GM12878 (cell line): Measurements from ENCODE around the gene PCBD1. TPM values are rescaled to one million over a fixed set of nuclear protein-coding genes. Genes with fewer than 3 reads are reported as not detected.

ENCODE experiments used
- ATF7 ChIP-seq: fragments of 450-650 bp; IDR thresholded peaks from 2 replicates; pipeline ENCODE4 v1.6.1; 2016; ENCODE audit warnings: low read depth, mild to moderate bottlenecking
- BHLHE40 ChIP-seq, 2 experiments: fragments of 450-650 bp in 1 of 2; IDR thresholded peaks; 2 replicates each; pipeline ENCODE4 v1.6.1; 2011 to 2017; ENCODE audit warnings: low read depth in 2 of 2, borderline replicate concordance in 1 of 2, improper control_type of control experiment in 1 of 2, low read length in 1 of 2, mild to moderate bottlenecking in 1 of 2
- BRCA1 ChIP-seq: IDR thresholded peaks from 2 replicates; pipeline ENCODE4 v1.6.1; 2011; ENCODE audit warnings: low read depth, low read length, improper control_type of control experiment
- CBFB ChIP-seq: IDR thresholded peaks from 2 replicates; pipeline ENCODE4 v1.6.1; 2016; ENCODE audit warnings: antibody characterized with exemption, low read depth
- EED ChIP-seq: sonication (generic); IDR thresholded peaks from 2 replicates; pipeline ENCODE4 v1.6.1; 2016; ENCODE audit warnings: antibody characterized with exemption, low read depth
- ESRRA ChIP-seq: IDR thresholded peaks from 2 replicates; pipeline ENCODE4 v1.6.1; 2012; ENCODE audit warnings: mild to moderate bottlenecking, low read length, improper control_type of control experiment
- FOS ChIP-seq: IDR thresholded peaks from 3 replicates; pipeline ENCODE4 v1.6.1; 2011; ENCODE audit warnings: borderline replicate concordance; ENCODE audit not compliant: insufficient read length; ENCODE audit errors: extremely low read depth
- KAT2A ChIP-seq: conservative IDR thresholded peaks from 2 replicates; pipeline ENCODE4 v1.6.1; 2011; ENCODE audit warnings: low read depth, low read length; ENCODE audit not compliant: control insufficient read depth
- NFIC ChIP-seq: IDR thresholded peaks from 2 replicates; pipeline ENCODE4 v1.6.1; 2012; ENCODE audit warnings: low read depth, mild to moderate bottlenecking, inconsistent platforms, low read length, moderate library complexity
- NR2C1 ChIP-seq: fragments of 450-650 bp; IDR thresholded peaks from 2 replicates; pipeline ENCODE4 v1.6.1; 2017; ENCODE audit warnings: antibody characterized with exemption, mild to moderate bottlenecking, moderate library complexity
- PAX5 ChIP-seq: IDR thresholded peaks from 2 replicates; pipeline ENCODE4 v1.6.1; 2011; ENCODE audit warnings: low read depth, low read length, borderline replicate concordance
- POLR2AphosphoS5 ChIP-seq: IDR thresholded peaks from 2 replicates; pipeline ENCODE4 v1.6.1; 2011; ENCODE audit warnings: mild to moderate bottlenecking, low read length, inconsistent platforms
- SMARCA5 ChIP-seq: fragments of 450-650 bp; IDR thresholded peaks from 2 replicates; pipeline ENCODE4 v1.6.1; 2017; ENCODE audit warnings: mild to moderate bottlenecking
- SRF ChIP-seq, 2 experiments: IDR thresholded peaks; 2 replicates each; pipeline ENCODE4 v1.6.1; 2011; ENCODE audit warnings: low read depth in 2 of 2, low read length in 2 of 2, mild to moderate bottlenecking in 1 of 2, moderate library complexity in 1 of 2
- TCF12 ChIP-seq: IDR thresholded peaks from 2 replicates; pipeline ENCODE4 v1.6.1; 2011; ENCODE audit warnings: low read depth, mild to moderate bottlenecking, low read length
- ZNF207 ChIP-seq: fragments of 450-650 bp; IDR thresholded peaks from 2 replicates; pipeline ENCODE4 v1.6.1; 2014; ENCODE audit warnings: antibody characterized with exemption, mild to moderate bottlenecking, borderline replicate concordance
- polyA plus RNA-seq, 11 experiments: library from polyadenylated mRNA; depleted of rRNA in 4 of 11; unstranded in 6 of 11; stranded (reverse) in 5 of 11; fragments of >200 nt; fragmentation: Nextera tagmentation in 4 of 11; fragmentation: Illumina TruSeq in 1 of 11; extraction: Ambion mirVana in 4 of 11; extraction: Trizol in 1 of 11; gene quantifications; 1 replicate in 1 of 11; 2 replicates in 10 of 11; pipeline versions ENCODE4 v1.2.1 to v1.2.3, GENCODE V29; 2011 to 2016; ENCODE audit warnings: inconsistent platforms in 2 of 11, missing spikeins in 2 of 11, low read depth in 1 of 11
- total RNA-seq, 4 experiments: library from RNA; depleted of rRNA in 3 of 4; stranded (reverse); fragments of >200 nt in 3 of 4; fragmentation: Illumina TruSeq in 1 of 4; extraction: Trizol in 1 of 4; gene quantifications; 2 replicates each; pipeline versions ENCODE4 v1.2.1 to v1.2.3, GENCODE V29; 2013 to 2021
- TF ChIP-seq, protein P1 (sequence below): fragments of 450-650 bp; IDR thresholded peaks from 2 replicates; pipeline ENCODE4 v1.6.1; 2017; ENCODE audit warnings: mild to moderate bottlenecking, moderate library complexity
- TF ChIP-seq, protein P2 (sequence below): fragments of 450-650 bp; IDR thresholded peaks from 2 replicates; pipeline ENCODE4 v1.6.1; 2017; ENCODE audit warnings: low read depth, mild to moderate bottlenecking, moderate library complexity
- TF ChIP-seq, protein P3 (sequence below): IDR thresholded peaks from 2 replicates; pipeline ENCODE4 v1.6.1; 2011; ENCODE audit warnings: borderline replicate concordance, low read depth, mild to moderate bottlenecking, moderate library complexity, low read length; ENCODE audit not compliant: insufficient read depth, poor library complexity, severe bottlenecking
- TF ChIP-seq, protein P4 (sequence below): IDR thresholded peaks from 2 replicates; pipeline ENCODE4 v1.6.1; 2011; ENCODE audit warnings: low read depth, low read length, improper control_type of control experiment, borderline replicate concordance

Gene PCBD1
- total and polyA plus RNA-seq, 10 of the 15 experiments (the other 5 are each of a cell fraction or from before 2014, with no cell fraction given): 5.6 to 66.8 (median 34.2) TPM

DNA sequence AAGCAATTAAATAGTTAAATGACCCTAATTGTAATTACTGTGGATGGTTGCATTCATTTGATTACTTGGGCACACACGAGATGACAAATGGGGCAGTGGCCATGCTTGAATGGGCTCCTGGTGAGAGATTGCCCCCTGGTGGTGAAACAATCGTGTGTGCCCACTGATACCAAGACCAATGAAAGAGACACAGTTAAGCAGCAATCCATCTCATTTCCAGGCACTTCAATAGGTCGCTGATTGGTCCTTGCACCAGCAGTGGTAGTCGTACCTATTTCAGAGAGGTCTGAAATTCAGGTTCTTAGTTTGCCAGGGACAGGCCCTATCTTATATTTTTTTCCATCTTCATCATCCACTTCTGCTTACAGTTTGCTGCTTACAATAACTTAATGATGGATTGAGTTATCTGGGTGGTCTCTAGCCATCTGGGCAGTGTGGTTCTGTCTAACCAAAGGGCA lies 8.3 kb downstream of the PCBD1 start (continued):
- TF ChIP-seq, protein P1, sequence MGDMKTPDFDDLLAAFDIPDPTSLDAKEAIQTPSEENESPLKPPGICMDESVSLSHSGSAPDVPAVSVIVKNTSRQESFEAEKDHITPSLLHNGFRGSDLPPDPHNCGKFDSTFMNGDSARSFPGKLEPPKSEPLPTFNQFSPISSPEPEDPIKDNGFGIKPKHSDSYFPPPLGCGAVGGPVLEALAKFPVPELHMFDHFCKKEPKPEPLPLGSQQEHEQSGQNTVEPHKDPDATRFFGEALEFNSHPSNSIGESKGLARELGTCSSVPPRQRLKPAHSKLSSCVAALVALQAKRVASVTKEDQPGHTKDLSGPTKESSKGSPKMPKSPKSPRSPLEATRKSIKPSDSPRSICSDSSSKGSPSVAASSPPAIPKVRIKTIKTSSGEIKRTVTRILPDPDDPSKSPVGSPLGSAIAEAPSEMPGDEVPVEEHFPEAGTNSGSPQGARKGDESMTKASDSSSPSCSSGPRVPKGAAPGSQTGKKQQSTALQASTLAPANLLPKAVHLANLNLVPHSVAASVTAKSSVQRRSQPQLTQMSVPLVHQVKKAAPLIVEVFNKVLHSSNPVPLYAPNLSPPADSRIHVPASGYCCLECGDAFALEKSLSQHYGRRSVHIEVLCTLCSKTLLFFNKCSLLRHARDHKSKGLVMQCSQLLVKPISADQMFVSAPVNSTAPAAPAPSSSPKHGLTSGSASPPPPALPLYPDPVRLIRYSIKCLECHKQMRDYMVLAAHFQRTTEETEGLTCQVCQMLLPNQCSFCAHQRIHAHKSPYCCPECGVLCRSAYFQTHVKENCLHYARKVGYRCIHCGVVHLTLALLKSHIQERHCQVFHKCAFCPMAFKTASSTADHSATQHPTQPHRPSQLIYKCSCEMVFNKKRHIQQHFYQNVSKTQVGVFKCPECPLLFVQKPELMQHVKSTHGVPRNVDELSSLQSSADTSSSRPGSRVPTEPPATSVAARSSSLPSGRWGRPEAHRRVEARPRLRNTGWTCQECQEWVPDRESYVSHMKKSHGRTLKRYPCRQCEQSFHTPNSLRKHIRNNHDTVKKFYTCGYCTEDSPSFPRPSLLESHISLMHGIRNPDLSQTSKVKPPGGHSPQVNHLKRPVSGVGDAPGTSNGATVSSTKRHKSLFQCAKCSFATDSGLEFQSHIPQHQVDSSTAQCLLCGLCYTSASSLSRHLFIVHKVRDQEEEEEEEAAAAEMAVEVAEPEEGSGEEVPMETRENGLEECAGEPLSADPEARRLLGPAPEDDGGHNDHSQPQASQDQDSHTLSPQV: no peak
- TF ChIP-seq EED (no peak), CBFB (no peak), SMARCA5 (peak; percentile 37; the same call in 1 of the 2 replicates), KAT2A (no peak), SRF (IDR thresholded peaks at IDR 0.05; ENCODE audit: low read depth in 2 of 2, low read length in 2 of 2) (no peak), NR2C1 (no peak), BRCA1 (no peak), ATF7 (no peak), PAX5 (peak; percentile 100), ESRRA (no peak), POLR2AphosphoS5 (no peak), ZNF207 (no peak), BHLHE40 (IDR thresholded peaks at IDR 0.05; ENCODE audit: borderline replicate concordance in 1 of 2, low read depth in 2 of 2, low read length in 1 of 2) (peak; percentile 27 to 48; a peak in 2 of 4 replicates), TCF12 (no peak), NFIC (no peak), FOS (no peak)
- TF ChIP-seq, protein P2, sequence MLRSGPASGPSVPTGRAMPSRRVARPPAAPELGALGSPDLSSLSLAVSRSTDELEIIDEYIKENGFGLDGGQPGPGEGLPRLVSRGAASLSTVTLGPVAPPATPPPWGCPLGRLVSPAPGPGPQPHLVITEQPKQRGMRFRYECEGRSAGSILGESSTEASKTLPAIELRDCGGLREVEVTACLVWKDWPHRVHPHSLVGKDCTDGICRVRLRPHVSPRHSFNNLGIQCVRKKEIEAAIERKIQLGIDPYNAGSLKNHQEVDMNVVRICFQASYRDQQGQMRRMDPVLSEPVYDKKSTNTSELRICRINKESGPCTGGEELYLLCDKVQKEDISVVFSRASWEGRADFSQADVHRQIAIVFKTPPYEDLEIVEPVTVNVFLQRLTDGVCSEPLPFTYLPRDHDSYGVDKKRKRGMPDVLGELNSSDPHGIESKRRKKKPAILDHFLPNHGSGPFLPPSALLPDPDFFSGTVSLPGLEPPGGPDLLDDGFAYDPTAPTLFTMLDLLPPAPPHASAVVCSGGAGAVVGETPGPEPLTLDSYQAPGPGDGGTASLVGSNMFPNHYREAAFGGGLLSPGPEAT: no peak
- TF ChIP-seq, protein P3, sequence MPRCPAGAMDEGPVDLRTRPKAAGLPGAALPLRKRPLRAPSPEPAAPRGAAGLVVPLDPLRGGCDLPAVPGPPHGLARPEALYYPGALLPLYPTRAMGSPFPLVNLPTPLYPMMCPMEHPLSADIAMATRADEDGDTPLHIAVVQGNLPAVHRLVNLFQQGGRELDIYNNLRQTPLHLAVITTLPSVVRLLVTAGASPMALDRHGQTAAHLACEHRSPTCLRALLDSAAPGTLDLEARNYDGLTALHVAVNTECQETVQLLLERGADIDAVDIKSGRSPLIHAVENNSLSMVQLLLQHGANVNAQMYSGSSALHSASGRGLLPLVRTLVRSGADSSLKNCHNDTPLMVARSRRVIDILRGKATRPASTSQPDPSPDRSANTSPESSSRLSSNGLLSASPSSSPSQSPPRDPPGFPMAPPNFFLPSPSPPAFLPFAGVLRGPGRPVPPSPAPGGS: no peak
- TF ChIP-seq, protein P4, sequence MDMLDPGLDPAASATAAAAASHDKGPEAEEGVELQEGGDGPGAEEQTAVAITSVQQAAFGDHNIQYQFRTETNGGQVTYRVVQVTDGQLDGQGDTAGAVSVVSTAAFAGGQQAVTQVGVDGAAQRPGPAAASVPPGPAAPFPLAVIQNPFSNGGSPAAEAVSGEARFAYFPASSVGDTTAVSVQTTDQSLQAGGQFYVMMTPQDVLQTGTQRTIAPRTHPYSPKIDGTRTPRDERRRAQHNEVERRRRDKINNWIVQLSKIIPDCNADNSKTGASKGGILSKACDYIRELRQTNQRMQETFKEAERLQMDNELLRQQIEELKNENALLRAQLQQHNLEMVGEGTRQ: no peak
